Erythroblast (primary cell): ENCODE data around the gene SRSF2.
A peak's percentile ranks its signal among the peaks of the same experiment; 100 is the strongest.
"Not testable (repeated sequence)": the region's sequence is repeated elsewhere in the genome, so short reads cannot be mapped to it uniquely, and the experiment has no call there.

ENCODE experiments used
- DNase-seq, 2 experiments: peaks; one replicate each; lab custom pipeline; 2025; lab: John Stamatoyannopoulos, UW
- GATA1 ChIP-seq: IDR thresholded peaks from 2 replicates; pipeline ENCODE4 v1.6.1; 2011; ENCODE audit warnings: low read depth, mild to moderate bottlenecking, control low read depth, low read length, moderate library complexity
- POLR2A ChIP-seq: IDR thresholded peaks from 2 replicates; pipeline ENCODE4 v1.6.1; 2011; ENCODE audit warnings: mild to moderate bottlenecking, low read length

SRSF2 gene

DNA sequence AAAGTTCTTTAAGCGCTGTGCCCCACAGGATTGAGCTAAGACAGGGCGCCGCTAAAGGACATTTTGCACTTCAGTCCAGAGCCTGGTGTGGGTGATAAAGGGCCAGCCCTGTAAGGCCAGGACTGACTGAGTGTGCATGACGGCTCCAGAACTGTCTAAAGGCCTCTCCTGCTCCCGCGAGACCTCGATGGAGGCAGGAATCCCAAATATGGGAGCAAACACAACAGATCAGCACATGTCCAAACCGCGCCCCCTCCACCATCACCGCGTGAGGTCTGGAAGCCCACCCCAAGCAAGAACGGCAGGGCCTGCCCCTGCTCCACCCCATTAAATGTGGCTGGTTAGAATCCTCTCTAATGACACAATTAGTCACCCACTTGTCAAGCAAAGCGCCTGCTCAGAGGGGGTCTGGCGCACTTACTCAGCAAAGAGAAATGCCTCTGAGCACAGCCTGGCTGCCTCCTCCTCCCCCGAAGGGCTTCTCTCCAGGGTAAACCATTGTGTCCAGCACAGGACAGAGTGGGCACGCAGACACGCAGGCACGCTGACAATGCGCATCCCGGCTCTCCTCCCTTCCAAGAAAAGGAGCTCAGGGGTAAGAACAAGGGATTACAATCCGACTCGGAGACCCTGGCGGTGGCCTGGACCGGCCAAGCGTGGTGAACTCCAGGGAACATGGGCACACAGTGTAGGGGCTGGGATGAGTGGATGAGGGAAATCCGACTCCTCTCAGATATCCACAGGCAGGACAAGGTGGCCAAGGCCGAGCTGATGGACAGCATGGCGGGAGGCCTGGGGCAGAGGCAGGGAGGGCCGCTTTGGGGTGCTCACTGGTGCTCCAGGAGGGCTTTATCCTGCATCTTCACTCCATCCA, 27.8 kb downstream of the SRSF2 start:
- no peak for DNase-seq
- TF ChIP-seq GATA1 (no peak), POLR2A (no peak)

GRCh38 chr17:76707985-76708807, 28.9 kb downstream of the SRSF2 start:
- no peak for TF ChIP-seq GATA1
- TF ChIP-seq POLR2A: no peak
- DNase-seq: no peak

- no peak for TF ChIP-seq GATA1
- TF ChIP-seq POLR2A: no peak
- no peak for DNase-seq
Observed at GRCh38 chr17:76706817-76707216, 30.3 kb downstream of the SRSF2 start.

- no peak for DNase-seq
- TF ChIP-seq GATA1 (no peak), POLR2A (no peak)
Observed at GRCh38 chr17:76704805-76705204, 32.3 kb downstream of the SRSF2 start.

- TF ChIP-seq POLR2A: no peak
- TF ChIP-seq GATA1: no peak
- DNase-seq: no peak
Observed at GRCh38 chr17:76702941-76703637, 34.0 kb downstream of the SRSF2 start.

DNA sequence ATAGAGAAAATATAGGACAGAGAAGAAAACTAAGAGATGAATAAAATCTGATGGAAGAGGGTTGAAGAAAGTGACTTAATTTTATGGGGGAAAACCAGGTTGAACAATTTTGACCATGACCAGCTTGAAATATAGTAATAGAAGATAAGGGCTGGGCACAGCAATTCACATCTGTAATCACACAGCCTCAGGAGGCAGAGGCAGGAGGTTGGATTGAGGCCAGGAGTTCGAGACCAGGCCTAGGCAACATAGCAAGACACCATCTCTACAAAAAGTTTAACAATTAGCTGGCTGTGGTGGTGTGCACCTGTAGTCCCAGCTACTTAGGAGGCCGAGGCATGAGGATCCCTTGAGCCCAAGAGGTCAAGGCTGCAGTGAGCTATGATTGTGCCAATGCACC, 35.1 kb downstream of the SRSF2 start:
- DNase-seq: peak in 1 of 2 experiments; percentile 54
- TF ChIP-seq GATA1 (no peak), POLR2A (no peak)

GRCh38 chr17:76701471-76701967, 35.6 kb downstream of the SRSF2 start:
- TF ChIP-seq POLR2A (no peak), GATA1 (no peak)
- DNase-seq: no peak

- no peak for TF ChIP-seq GATA1
- TF ChIP-seq POLR2A: no peak
- DNase-seq: no peak
Observed at GRCh38 chr17:76700617-76701470, 36.3 kb downstream of the SRSF2 start.

- no peak for DNase-seq
- TF ChIP-seq POLR2A (no peak), GATA1 (no peak)
Observed at GRCh38 chr17:76700270-76700616, 36.9 kb downstream of the SRSF2 start.

DNA sequence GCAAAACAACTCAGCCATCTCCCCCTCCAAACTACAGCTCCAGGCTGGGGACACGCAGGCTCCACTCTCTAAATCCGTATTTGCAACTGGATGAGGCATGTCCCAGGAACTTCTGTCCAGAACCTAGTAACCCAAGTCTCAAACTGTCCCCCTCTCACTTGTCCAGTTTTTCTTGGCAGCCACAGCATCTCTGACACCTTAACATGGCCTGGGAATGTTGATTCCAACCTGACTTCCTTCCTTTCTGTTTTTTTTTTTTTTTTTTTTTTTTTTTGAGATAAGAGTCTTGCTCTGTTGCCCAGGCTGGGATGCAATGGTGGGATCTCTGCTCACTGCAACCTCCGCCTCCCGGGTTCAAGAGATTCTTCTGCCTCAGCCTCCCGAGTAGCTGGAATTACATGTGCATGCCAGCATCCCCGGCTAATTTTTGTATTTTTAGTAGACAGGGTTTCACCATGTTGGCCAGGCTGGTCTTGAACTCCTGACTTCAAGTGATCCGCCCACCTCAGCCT, 38.6 kb downstream of the SRSF2 start:
- not testable (repeated sequence) for DNase-seq

- peak; percentile 39 to 58 for DNase-seq
- TF ChIP-seq GATA1: no peak
- no peak for TF ChIP-seq POLR2A
Observed at GRCh38 chr17:76697702-76698465, 39.2 kb downstream of the SRSF2 start.
